GM18519 (cell line): ENCODE results near the gene LACRT.
"Not testable (repeated sequence)": the region's sequence is repeated elsewhere in the genome, so short reads cannot be mapped to it uniquely, and the experiment has no call there.

ENCODE experiments used
- ATAC-seq: cut with Tn5 transposase; IDR thresholded peaks from one replicate; pipeline ENCODE4 v1.9.1; 2021; ENCODE audit warnings: mild to moderate bottlenecking, moderate library complexity; ENCODE audit not compliant: unreplicated experiment, low FRiP score

Gene LACRT

DNA sequence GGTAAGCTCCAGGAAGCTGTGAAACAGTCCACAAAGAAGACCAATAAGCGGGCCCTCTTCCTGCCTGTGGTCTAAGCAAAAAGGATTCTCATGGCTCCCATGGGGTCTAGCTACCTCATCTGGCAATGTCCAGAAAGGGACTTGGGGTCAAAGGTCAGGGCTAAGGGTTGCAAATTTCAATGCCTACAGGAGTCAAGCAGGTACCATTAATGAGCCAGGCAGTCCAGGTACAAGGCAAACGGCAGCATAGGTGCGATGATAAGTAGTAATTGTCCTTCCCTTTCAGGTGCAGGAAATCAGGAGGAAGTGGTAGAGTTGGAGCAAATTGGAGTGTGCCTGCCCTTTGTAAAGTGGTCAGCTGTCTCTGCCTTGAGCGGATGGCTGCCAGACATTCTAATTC is 6.4 kb upstream of the LACRT start:
- no peak for ATAC-seq

DNA sequence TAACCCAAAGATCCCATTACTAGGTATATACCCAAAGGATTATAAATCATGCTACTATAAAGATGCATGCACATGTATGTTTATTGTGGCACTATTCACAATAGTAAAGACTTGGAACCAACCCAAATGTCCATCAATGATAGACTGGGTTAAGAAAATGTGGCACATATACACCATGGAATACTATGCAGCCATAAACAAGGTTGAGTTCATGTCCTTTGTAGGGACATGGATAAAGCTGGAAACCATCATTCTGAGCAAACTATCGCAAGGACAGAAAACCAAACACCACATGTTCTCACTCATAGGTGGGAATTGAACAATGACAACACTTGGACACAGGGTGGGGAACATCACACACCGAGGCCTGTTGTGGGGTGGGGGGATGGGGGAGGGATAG is 4.4 kb upstream of the LACRT start:
- ATAC-seq: not testable (repeated sequence)

DNA sequence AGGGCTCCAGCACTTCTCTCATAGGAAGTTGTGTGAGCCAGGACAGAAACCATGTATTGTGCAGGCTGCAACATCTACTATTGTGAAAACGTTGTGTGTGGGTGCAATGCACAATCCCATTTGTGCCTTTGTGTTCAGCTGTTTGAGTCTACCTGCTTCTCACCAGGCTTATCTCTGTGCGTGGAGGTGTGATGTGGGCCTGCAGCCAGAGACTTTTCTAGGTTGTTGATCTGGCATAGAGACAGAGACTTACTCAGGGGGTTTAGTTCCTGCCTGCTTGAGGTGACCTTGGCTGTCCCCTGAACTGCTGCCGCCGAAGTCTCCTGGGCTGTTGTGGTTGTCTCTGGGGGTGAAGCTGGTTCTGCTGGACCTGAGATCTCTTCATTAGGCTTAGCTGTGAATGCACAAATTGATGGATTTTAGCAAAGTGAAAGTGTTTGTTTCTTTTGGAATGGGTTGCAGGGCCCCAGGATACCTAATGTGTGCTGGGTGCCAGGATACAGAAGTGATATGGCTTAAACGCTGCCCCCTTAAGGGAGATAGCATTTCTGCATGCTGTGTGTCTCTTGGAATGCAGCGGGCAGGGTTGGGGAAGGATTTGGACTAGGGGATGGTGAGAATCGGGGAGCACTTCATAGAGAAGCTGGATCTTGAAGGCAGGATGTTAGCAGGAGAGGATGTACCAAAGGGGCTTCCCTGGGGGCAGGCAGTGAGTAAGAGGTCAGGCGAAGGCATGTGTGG is 2.5 kb downstream of the LACRT start:
- ATAC-seq: no peak

DNA sequence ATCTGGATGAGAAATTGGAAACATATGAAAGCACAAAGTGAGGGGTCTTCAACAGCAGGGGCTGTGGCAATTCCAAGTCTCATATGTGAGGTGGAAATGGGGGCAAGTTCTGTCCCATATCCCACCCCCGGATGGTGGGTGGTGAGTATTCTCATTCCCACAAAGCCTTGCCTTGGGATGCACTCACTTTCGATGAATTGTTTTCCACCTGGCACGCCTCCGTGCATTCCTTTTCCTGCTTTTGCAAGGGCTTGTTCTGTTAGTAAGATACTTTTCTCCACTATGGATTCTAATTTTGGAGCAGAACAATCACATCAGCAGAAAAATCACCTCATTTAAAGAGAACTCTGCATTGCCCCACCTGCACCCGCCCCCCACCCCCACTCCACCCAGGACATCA is 3.1 kb downstream of the LACRT start:
- ATAC-seq: no peak

DNA sequence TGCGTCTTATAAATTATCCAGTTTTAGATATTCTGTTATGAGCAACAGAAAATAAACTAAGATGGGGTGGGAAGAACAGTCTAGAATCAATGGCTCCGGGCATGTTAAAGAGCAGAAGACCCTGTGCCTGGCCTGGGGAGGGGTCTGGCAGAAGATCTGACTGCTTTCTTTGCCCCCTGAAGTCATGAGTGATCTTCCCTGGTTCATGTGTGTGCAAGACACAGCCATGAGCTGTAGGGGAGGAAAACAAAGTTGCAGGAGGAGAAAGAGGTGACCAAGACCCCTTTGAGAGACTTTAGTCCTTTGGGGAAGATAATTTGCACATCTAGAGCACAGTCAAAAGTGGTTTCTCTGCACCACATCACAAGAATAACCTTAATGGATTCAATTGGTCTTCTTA is 4.8 kb downstream of the LACRT start:
- no peak for ATAC-seq

DNA sequence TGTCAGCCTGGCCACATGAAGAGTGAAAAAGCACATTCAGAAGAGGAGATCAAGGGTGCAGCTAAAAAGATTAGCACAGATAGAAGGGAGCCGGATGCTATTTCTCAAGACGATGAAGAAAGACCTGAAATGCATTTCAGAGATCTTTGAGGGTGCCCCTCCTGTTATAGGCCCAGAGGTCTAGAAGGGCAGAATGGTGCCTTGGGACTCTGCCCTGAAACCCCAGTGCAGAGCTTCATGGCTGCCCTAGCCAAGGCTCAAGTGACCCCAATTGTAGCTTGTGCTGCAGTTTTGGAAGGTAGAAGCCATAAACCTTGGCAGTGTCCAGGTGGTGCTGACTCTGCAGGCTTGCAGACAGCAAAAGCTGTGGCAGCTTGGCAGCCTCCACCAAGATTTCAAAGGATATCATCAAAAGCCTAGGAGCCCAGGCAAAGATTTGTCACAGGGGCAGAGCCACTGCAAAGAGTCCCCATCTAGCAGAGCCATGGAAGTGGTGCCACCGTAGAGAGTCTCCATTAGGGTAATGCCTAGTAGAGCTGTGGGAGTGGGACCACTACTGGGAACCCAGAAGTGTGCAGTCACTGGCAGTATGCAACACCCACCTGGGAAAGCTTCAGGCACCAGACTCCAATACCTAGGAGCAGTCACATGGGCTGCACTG is 6.4 kb downstream of the LACRT start:
- no peak for ATAC-seq

DNA sequence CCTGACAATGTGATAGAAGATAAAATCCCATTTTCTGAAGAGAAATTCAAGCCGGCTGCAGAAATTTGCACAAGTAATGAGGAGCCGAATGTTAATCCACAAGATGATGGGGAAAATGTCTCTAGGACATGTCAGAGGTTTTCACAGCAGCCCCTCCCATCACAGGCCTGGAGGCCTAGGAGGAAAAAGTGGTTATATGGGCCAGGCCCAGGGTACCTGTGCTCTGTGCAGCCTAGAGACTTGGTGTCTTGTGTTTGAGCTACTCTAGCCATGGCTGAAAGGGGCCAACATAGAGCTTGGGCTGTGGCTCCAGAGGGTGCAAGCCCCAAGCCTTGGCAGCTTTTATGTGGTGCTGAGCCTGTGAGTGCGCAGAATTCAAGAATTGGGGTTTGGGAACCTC is 7.4 kb downstream of the LACRT start:
- no peak for ATAC-seq

DNA sequence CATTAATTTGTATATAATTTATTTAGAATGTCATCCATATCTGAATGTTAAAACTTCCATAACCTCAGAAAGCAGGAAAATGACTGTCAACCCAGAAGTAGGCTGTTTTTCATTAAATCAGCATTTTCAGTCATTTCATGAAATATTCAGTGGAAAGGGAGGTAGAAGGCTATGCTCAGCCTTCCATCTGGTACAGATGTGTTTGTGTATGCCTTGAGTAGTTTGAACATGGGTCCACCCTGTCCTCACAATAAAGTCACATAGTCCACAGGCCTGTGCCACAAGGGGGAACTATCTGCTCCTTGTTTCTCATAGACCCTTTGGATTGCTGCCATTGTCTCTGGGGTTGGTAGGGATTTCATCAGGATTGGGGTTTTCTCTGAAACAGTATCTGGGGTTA is 9.1 kb downstream of the LACRT start:
- ATAC-seq: no peak

DNA sequence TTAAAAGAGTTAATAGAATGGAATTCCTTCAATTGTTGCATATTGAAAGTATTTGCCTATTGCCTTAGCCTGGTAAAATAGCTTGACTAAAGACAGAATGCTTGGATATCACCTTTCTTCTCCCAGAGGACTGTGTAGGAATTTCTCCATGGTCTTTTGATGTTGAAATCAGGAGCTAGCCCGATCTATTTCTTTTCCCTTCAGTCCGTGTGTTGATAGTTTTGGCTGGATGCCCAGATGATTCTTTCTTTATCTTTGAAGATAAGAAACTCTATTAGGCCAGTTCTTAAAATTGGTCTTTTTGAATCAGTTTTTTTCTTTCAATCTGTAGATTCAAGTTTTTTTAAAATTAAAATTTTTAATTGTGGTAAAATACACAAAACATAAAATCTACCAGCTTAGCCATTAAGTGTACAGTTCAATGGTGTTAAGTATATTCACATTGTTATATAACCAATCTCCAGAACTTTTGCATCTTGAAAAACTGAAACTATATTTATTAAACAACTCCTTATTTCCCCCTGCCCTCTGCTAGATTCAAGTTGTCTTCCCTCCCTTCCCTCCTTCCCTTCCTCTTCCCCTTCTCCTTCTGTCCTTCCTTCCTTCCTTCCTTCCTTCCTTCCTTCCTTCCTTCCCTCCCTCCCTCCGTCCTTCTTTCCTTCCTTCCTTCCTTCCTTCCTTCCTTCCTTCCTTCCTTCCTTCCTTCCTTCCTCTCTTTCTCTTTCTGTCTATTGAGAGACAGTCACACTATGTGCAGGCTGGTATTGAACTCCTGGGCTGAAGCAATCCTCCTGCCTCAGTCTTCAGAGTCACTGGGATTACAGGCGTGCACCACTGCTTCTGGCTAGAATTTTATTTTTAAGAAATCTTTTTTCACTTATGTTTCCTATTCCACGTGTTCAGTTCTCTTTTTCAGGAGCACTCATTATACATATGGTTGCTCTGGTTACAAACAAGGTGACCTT is 10.1 kb downstream of the LACRT start:
- ATAC-seq: no peak

DNA sequence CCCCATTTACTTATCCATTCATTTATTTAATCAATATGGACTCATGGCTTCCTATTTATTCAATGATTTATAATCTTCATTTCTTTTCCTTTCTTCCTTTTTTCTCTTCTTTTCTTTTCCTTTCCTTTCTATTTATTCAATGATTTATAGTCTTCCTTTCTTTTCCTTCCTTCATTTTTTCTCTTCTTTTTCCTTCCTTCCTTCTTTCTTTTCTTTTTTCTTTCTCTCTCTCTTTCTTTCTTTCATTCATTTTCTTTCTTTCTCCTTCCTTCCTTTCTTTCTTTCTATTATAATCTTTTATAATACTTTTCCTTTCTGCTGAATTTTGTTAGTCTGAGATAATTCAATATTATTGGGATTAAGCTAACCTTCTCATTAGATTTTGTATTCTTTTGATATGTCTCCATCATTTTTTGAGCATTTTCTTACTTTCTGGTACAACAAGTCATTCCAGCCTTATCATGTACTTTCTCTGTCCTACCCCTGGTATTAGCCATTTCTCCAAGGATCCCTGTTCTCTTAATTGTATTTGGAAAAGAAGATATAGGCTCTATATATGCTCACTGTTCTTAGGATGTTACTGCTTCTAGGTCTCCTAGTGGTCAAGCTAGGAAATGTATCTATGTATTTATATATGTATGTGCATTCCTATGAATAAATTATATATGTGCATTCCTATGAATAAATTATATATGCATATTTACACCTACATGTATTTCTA is 12.1 kb downstream of the LACRT start:
- ATAC-seq: no peak

DNA sequence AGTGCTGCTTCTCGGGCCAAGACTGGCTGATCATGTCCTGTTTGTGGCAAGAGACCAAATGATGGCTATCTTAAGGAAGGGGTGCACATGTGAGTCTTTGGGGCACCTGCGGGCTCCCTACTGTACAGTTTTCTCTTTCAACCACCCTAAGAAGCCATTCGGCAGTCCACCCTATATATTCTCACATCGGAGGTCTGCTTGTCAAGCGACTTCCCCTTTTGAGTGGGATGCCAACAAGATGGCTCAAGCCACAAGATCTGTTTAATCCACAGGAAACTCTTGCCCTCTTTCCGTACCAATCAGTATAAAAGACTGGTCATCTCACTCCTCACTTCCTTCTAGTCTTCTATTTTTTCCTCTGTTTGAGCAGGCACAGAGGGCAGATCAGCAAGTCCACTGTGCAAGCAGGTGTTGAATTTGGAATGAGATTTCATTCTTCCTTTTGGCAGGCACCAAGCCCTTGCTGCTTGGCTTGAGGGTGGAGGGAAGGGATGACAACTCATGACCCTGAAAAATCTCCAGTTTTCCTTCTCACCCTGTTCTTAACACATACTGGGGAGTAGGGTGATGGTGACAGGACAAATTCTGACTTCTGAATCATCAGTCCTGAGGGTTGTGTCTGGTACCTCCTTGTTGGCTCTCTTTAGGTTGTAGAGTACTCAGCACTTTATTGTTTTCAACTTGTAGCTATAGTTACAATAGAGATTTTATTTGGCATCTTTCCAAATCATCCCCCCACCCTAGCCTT is 17.6 kb downstream of the LACRT start:
- no peak for ATAC-seq

DNA sequence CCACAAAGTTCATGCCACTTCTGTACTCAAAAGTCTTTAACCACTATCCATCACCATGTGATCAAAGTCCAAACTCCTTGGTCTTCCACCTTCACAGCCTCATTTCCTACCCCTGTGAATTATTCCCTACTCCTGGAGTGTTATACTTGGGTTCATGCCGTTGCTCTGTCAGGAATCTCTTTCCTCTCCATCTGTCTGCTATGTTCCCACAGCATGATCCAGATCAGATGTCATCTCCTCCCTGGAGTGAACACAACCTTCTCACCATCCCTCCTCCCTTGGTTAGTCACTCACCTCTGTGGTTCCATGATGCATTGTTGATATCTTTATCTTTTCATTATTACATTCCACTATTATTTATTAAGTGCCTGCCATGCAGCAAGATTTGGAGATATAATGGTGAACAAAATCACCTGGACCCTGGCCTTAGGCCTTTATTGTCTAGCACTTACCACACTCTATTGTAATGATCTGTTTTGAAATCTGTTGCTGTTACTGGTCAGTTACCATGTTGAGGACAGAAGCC is 22.4 kb downstream of the LACRT start:
- no peak for ATAC-seq

DNA sequence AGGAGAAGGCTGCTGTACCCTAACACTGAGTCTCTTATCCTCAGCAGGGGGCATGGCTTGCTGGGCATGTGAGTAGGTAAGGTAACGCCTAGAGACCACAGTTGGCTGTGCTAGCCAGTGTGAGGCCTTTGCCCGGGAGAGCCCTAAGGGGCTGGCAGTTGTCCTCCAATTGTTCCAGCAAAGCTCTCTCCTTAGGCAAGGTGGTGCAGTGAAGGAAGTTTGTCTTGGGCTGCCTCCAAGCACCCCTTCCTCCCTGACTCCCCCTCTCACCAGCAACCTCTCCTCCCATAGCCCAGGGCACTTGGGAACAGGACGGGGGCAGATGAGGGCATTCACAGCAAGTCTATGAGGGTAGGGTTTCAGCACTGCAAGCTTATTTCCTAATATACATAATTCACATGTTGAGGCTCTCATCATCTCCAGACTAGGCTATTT is 23.0 kb downstream of the LACRT start:
- no peak for ATAC-seq

DNA sequence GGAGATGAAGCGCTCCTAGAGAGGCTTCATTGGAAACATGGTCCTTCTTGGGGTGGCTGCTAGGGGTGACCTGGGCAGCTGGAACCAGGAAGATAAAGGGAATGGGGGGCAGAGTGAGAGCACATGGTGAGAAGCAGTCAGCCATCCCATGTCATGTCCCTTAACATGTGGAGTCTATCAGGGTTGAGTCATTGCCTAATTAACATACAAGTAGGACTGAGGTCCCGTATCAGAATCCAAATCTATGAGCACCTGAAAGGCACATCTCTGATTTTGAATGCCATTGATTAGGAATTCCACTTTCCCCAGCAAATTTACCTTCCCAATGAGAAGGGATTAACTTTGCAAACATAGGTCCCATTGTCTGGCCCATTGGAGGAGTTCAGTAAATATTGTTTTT is 25.9 kb downstream of the LACRT start:
- no peak for ATAC-seq

DNA sequence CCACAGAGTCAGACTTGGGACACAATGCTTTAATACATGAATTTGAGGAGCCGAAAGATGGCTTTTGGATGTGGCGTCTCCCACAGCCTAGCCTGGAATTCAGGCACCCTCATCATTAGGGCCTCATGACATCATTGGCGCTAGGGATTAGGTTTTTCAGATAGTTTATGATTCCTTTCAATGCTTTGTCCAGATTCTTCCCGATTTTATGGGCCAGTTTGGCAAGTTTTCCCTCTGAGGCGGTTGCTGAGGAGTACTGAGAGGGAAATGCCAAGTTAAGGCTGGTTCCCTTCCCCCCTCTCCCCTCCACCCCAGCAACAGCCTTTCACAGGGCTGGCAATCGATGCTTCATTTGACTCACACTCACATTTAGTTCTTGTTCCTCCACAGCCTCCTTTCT is 26.5 kb downstream of the LACRT start:
- no peak for ATAC-seq

DNA sequence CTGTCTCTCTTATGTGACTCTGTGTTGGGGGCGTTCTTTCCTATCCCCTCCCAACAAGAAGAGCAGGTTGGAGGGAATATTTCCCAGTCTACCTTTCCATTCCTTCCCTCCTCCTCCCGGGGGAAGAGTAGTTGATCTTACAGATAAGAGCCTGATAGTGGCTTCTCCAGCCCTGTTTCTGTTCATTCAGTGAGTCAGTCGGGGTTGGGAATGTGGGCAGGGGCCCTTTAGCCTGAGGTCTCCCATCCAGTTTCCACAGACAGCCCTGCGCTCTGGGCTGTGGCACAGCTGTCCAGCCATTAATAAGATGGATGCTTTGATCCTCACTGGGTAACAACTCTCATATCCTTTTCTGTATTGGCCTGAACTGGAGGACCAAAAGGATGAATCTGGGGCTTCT is 28.1 kb downstream of the LACRT start:
- ATAC-seq: no peak

DNA sequence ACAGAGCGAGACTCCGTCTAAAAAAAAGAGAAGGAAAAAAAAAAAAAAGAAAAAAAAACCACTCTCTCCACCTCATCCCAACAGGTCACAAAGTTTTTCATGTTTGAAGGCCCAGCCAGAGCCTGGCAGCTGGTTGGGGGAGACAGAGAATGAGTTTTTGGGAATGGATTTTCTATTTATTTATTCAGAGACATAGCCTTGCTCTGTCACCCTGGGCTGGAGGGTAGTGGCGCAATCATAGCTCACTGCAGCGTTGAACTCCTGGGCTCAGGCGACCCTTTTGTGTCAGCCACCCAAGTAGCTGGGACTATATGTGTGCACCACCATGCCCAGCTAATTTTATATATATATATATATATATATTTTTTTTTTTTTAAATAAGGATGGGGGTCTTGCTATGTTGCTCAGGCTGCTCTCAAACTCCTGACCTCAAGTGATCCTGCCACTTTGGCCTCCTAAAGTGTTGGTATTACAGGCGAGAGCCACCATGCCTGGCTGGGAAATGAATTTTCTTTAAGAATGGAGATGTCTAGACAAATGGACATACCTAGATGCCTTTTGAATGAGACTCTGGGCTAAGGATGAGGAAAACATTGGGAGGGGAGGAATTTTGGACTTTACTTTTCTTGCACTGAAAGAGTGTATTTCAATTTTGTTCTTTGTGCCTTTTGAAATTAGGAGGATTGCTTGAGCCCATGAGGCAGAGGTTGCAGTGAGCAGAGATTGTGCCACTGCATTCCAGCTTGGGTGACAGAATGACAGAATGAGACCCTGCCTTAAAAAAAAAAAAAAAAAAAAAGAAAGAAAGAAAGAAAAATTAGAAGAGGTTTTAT is 29.3 kb downstream of the LACRT start:
- no peak for ATAC-seq

DNA sequence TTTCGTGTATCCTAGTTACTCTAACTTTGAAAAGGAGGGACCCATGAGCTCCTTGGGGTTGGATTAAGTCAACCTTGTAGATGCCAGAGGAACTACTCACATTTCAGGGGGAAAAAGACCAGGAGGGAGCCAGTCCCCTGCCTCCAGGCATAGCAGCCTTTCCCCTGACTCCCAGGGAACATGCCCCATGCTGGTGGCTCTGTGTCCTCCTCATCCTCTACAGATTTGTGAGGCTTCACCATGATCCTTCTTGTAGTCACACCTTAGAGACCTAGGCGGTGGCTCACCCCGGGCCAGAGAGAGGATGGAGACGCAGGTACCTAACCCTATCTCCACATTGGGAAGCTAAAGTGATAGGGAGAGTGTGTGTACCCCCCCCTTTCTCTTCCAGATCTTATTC is 30.3 kb downstream of the LACRT start:
- ATAC-seq: no peak

DNA sequence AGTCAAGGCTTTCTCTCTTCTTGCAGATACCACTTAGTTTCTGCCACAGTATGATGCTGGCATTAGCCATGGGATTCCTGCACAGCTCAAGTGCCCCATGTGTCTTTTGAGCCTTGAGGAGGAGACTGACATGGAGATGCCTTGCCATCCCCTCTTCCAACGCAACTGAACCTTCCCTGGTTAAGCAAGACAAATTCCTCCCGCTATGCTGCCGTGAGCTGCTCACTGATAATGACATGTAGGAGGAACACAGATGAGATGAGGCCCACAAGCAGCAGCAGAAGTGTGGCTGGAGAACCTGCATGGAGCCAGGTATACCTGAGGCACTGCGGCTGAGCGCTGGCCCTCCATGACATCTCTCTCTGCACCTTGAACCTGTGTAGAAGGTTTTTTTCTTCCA is 30.8 kb downstream of the LACRT start:
- ATAC-seq: no peak
